IPS-18c (cell line): ENCODE results near the gene TBCD.

Experiments used
- H3K4me3 ChIP-seq: 2 replicates; pipeline ENCODE4 v1.7.0; 2013; ENCODE audit warnings: low read depth, mild to moderate bottlenecking, low read length, moderate library complexity; ENCODE audit not compliant: insufficient read depth
- H3K9me3 ChIP-seq: one replicate; pipeline ENCODE4 v1.6.1; 2013; ENCODE audit warnings: mild to moderate bottlenecking, low read length, moderate library complexity; ENCODE audit not compliant: control insufficient read depth, insufficient read depth

The TBCD gene

GRCh38 chr17:82876602-82877379 lies 124.9 kb downstream of the TBCD start:
- H3K9me3 ChIP-seq: no peaks in the 10 kb centered on the region
- no peak overlapping the region for H3K4me3 ChIP-seq

DNA sequence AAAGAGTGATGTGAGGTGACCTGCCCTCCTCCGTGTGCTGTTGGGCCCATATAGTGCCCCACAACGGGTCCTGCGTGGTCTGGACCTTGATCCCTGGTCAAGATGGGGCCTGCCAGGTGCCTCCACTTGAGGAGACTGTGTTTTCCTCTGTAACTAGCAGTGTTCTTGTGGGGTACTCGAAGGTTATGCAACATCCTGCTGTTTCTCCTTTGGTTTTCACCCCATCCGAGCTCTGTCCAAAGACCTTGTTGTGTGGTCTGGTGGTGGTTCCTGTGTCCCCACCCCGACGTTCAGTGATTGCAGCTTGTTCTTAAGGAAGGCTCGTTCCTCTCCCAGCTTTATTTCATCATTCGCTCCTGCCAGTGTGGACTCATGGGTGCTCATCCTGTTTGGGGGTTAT lies 126.7 kb downstream of the TBCD start:
- no peak overlapping the region for H3K4me3 ChIP-seq
- no peaks in the 10 kb centered on the region for H3K9me3 ChIP-seq

DNA sequence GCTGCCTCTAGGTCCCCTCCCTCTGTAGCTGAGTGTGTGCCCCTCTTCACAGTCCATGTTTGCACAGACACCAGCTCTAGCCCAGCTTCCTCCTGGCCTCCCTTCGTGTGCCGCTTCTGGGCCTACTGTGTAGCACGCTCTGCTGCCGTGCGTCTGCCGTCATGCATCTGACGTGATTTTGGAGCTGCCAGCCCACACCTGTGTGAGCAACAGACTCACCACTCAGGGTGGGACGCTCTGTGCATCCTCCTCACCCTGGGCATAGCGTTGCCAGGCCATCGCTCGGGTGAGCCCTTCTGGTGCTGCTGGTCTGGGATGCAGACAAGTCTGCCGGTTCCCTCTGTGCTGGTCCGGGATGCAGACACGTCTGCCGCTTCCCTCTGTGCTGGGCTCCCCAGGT lies 127.4 kb downstream of the TBCD start:
- Histone ChIP-seq H3K9me3 (no peaks in the 10 kb centered on the region), H3K4me3 (no peak overlapping the region)

GRCh38 chr17:82880620-82881323 lies 128.9 kb downstream of the TBCD start:
- no peak overlapping the region for H3K4me3 ChIP-seq
- no peaks in the 10 kb centered on the region for H3K9me3 ChIP-seq

GRCh38 chr17:82881324-82881823 lies 129.5 kb downstream of the TBCD start:
- no peak overlapping the region for H3K4me3 ChIP-seq
- H3K9me3 ChIP-seq: no peaks in the 10 kb centered on the region

DNA sequence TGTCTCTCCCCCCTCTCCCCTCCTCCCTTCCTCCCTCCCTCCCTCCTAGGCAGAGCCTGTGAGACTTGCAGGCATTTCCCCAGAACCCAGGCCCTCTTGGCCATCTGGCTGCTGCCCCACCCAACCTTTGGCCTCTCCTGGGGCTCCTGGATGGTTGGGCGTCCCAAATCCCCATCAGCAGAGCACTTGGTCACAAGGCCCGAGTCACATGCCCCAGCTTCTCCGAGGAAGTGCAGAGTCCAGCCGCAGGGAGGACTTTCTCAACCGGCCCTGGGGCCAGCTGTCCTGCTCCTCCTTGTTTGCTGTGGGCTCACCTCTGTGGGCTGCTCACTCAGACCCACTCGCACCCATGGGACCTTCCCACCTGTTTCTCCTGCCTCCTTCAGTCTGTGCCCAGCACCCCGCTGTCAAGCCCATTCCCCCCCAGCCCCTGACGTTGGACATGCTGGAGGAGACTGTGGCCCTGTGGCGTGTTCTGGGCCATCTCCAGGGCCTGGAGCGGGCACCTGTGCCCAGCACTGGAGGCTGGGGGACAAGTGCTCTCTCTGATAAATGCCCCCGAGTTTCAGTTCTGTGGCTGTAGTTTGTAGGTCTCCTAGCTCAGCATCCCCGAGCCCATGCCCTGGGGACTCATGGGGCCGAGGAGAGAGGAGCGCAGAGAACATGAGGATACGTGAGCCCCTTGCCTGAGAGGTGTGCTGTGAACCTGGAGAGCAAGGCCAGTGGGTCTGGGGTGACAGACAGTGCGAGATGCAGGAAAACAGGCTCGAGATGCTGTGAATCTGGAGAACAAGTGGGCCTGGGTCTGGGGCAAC lies 130.2 kb downstream of the TBCD start:
- H3K9me3 ChIP-seq: no peaks in the 10 kb centered on the region
- H3K4me3 ChIP-seq: no peak overlapping the region

- Histone ChIP-seq H3K9me3 (no peaks in the 10 kb centered on the region), H3K4me3 (no peak overlapping the region)
These were observed 131.0 kb downstream of the TBCD start for GRCh38 chr17:82882715-82883418.

DNA sequence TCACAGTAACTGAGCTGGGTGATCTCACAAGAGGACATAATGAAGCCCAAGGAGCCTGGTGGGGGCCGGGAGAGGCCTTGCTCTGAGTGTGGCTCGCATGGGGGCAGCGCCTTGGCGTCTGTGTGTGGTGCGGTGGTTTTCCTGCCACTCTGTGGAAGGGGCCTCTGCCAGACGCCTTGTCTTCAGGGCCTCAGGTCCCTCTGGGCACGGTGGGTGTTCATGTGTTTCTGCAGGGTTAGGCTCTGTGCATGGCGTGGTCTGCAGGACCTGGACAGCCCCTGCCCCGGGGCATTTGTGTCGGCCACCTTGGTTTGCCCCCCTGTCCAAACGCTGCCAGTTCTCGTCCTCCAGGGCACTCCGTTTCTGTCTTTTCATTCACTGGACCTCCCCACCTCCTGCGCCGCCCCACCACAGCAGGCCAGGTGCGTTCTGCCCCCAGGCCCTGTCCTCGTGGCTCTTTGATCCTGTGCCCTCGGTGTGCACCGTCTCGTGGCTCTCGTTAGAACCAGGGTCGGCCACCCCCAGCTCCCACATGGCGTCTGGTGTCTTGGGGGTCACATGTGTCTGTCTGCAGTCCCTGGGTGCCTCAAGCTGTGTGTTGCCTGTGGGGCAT lies 131.7 kb downstream of the TBCD start:
- H3K4me3 ChIP-seq: no peak overlapping the region

DNA sequence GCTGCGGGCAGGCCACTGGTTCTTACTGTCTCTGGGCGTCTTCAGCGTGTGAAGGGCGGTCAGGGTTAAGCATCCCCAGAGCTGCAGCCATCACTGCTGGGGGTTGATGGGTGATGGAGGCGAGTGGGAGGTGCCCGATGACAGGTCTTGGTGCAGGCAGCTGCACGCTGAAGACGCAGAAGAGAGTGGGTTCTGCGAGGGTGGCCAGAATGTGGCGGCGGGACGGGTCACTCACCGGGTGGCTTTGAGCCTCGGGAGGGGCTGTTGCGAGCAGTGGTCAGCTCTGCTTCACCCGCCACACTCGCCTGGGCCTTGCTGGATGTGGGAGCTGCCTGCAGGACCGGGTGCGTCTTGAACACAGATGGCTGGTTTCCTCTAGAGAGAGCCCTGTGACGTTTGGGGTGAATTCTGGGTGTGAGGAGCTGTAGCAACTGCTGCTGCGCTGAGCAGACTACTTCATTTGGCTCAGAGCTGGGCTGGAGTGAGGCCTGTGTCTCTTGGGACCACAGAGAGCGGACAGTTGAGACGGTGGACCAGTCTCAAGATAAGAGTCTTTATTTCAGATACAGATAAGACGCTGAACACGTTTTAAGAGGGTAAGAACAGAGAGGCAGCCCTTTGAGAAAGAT lies 132.6 kb downstream of the TBCD start:
- no peaks in the 10 kb centered on the region for H3K9me3 ChIP-seq
- no peak overlapping the region for H3K4me3 ChIP-seq

More for the DNA sequence above, 131.7 kb downstream of the TBCD start:
- H3K9me3 ChIP-seq: no peaks in the 10 kb centered on the region

DNA sequence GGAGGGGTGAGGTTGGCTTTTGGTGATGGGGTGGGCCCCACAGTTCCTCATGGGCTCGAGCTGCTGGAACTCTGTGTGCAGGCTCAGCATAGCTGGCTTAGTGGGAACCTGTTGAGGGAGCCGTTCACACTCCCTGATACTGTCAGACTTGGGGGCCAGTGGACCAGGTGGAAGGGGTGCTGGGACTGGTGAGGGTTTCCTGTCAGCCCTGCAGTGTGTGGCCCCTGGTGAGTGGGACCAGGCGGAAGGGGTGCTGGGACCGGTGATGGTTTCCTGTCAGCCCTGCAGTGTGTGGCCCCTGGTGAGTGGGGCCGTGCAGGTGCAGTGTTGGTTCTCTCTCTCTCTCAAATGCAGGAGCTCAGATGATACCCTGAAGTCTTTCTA lies 133.1 kb downstream of the TBCD start:
- no peaks in the 10 kb centered on the region for H3K9me3 ChIP-seq
- no peak overlapping the region for H3K4me3 ChIP-seq

- Histone ChIP-seq H3K4me3 (no peak overlapping the region), H3K9me3 (no peaks in the 10 kb centered on the region)
These were observed 135.6 kb downstream of the TBCD start for GRCh38 chr17:82887255-82888164.

DNA sequence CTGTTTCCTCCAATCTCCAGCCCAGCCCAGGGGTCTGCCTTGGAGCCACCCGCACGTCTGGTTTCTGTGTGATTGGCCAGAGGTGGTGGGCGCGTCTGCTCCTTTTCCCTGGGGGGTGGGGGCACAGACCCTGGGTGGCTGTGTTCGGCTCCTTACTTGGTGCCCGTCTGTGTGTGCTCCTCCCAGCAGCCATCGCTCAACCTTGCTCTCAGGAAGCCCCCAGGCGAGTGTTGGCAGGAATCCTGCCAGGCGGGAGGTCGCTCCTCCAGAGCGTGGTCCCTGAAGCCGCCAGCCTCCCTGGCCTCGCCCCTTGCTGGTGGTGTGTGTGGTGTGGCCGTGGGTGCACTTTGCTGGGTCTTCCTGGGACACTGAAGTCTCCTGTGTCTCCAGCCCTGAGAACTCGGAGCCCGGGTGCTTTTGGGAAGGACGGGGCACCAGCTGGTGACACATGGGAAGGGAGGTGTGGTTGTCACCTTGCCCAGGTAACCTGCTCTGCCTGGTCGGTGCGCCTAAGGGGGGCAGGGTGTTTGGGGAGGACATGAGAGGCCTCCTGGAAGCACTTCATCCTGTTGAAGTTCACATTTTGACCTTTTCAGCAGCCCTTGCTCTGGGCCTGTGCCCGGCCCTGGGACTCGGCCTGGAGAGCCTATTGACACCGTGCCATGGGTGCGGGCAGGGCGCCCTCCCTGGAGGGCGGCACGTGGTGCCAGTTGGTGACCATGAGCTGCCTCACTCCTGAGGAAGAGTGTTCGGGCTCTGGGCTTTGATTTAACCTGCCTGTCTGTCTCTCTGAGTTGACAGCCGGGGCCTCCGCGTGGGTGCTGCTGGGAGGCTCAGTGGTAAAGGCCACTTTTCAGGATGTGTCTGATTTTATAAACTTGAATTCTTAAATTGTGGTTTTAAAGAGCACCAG lies 137.0 kb downstream of the TBCD start:
- H3K4me3 ChIP-seq: no peak overlapping the region
- H3K9me3 ChIP-seq: no peaks in the 10 kb centered on the region

DNA sequence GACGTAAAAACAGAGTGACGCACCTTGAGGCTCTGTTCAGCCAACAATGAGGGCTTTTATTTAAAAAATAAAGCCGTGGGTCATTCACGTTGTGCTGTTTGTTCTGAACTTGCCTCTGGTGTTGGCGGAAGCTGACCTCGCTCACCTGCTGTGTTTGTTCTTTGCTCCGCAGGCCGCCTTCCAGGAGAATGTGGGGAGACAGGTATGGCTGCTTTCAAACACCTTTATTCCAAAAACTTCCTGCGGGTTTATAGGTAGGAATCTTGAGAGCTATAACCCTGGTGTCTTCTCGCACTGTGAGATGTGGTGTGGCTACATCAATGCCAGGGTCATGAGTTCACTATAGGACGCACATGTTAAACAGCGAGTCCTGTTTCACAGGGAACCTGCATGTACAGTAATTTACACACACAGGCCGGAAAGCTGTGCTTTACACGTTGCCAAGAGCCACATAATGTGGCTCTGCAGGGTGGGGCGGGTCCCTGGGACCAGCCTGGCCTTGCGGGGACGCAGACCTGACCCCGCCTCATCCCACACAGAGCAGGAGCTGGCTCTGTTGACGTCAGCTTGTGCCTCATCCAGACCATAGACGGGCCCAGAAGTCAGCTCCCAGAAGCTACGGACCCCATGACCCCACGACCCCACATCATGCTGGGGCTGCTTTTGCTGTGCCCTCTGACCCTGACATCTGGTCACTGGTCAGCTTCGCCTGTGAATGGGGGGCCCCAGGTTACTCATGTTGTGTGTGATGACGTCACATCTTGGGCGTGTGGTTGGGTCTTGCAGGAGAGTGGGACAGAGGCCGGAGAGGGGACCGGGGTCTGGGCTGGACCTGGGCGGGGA lies 137.9 kb downstream of the TBCD start:
- Histone ChIP-seq H3K9me3 (no peaks in the 10 kb centered on the region), H3K4me3 (no peak overlapping the region)

- no peaks in the 10 kb centered on the region for H3K9me3 ChIP-seq
- no peak overlapping the region for H3K4me3 ChIP-seq
These were observed 138.5 kb downstream of the TBCD start for GRCh38 chr17:82890339-82890730.
